Right cardiac atrium (tissue), 5 donors: ENCODE results near the gene USP17L27. TPM values are rescaled to one million over a fixed set of nuclear protein-coding genes. Genes with fewer than 3 reads are reported as not detected.
"Not testable (repeated sequence)": the region's sequence is repeated elsewhere in the genome, so short reads cannot be mapped to it uniquely, and the experiment has no call there.

Experiments used
- ATAC-seq, 2 donors: fragments of 200-7000 bp; cut with Tn5 transposase; one replicate each; pipeline versions ENCODE4 v1.8.0 to v1.9.1; 2020; ENCODE audit warnings: moderate library complexity in 2 of 2, mild to moderate bottlenecking in 1 of 2
- DNase-seq, 3 donors: peaks; one replicate each; pipeline ENCODE4 v3.0.0-alpha.2; 2020
- H3K27ac ChIP-seq: one replicate; pipeline ENCODE4 v1.5.1; 2013; ENCODE audit warnings: mild to moderate bottlenecking, low read length, control low read depth, moderate library complexity
- H3K27me3 ChIP-seq: one replicate; pipeline ENCODE4 v1.6.1; 2013; ENCODE audit not compliant: control insufficient read depth, insufficient read depth
- H3K4me1 ChIP-seq: one replicate; pipeline ENCODE4 v1.6.1; 2013; ENCODE audit warnings: low read length; ENCODE audit not compliant: control insufficient read depth, insufficient read depth
- H3K4me3 ChIP-seq: one replicate; pipeline ENCODE4 v1.5.1; 2013; ENCODE audit warnings: low read length, control low read depth
- H3K9me3 ChIP-seq: one replicate; pipeline ENCODE4 v1.6.1; 2013; ENCODE audit warnings: low read length; ENCODE audit not compliant: control insufficient read depth
- WGBS: extraction: QIAGEN DNeasy Blood & Tissue Kit; methylation state at CpG from one replicate; pipeline ENCODE4 v1.1.7; 2013; 5-methylcytosine and 5-hydroxymethylcytosine counted together
- intact Hi-C, 4 donors: fragments of 100-400 bp; cut with DNase I; formaldehyde crosslinking; loops; one replicate each; pipeline versions ENCODE4 v1.11.0 to v1.14.0; 2022 to 2023
- polyA plus RNA-seq: library from polyadenylated mRNA; stranded (reverse); fragments of 200-250 nt; gene quantifications from one replicate; pipeline ENCODE4 v1.2.3, GENCODE V29; 2013
- total RNA-seq, 4 donors: library from RNA; stranded (reverse); fragmentation: NEBNext Ultra II Directional; extraction: Animal tissue kit (Norgen Biotek cat#: 25700); gene quantifications; one replicate each; pipeline ENCODE4 v1.2.1, GENCODE V29; 2021
- donor health status: healthy with polysubstance abuse.
- donor health status: DM: no; HTN: yes; CAD: no.
- donor health status: DM: no; HTN: no; CAD: no.
- donor health status: DM: no; HTN: yes; CAD: no; lungs with severe emphysema.
- donor health status: DM: yes; HTN: yes; CAD: no.

USP17L27 gene
- total and polyA plus RNA-seq, 5 donors = not detected

GRCh38 chr4:9379881-9380280 is 35.9 kb downstream of the USP17L27 start:
- H3K27me3 ChIP-seq, intact Hi-C loops, DNase-seq, H3K4me1 ChIP-seq, H3K9me3 ChIP-seq, H3K27ac ChIP-seq, ATAC-seq, H3K4me3 ChIP-seq: not testable (repeated sequence)
- 51% methylated on average over 1 of the region's 1 CpG for WGBS

- H3K27ac ChIP-seq, H3K9me3 ChIP-seq, H3K27me3 ChIP-seq, H3K4me1 ChIP-seq, intact Hi-C loops: not testable (repeated sequence)
- DNase-seq (peak; percentile 25 to 85 (median 79)), ATAC-seq (peak in 1 of 2 donors; percentile 55)
- 27% methylated on average over 36 of the region's 36 CpGs for WGBS
- H3K4me3 ChIP-seq = peak overlapping the region; percentile 21
Measured at GRCh38 chr4:9381012-9381534, 37.1 kb downstream of the USP17L27 start.

GRCh38 chr4:9384126-9384525 is 40.2 kb downstream of the USP17L27 start:
- no peaks in the 10 kb centered on the region for H3K9me3 ChIP-seq
- H3K27me3 ChIP-seq = no peaks in the 10 kb centered on the region
- intact Hi-C loops = no loop called here
- H3K4me1 ChIP-seq = no peaks in the 10 kb centered on the region
- 71% methylated on average over 1 of the region's 1 CpG for WGBS
- DNase-seq = no peak
- no peak overlapping the region for H3K27ac ChIP-seq
- ATAC-seq = no peak
- H3K4me3 ChIP-seq = no peak overlapping the region

GRCh38 chr4:9389001-9389400 is 45.1 kb downstream of the USP17L27 start:
- ATAC-seq, H3K27me3 ChIP-seq, H3K27ac ChIP-seq, H3K9me3 ChIP-seq, intact Hi-C loops, DNase-seq, H3K4me1 ChIP-seq, H3K4me3 ChIP-seq: not testable (repeated sequence)
- WGBS = 45% methylated on average over 2 of the region's 2 CpGs

Other genes with a start within 250 kb of the USP17L27 start
- not detected for gene FAM90A26, start 173.7 kb upstream of the USP17L27 start, total RNA-seq
- not detected for gene FAM90A26, start 173.7 kb upstream of the USP17L27 start, polyA plus RNA-seq
- gene USP17L10, start 133.5 kb upstream of the USP17L27 start, total RNA-seq = not detected
- gene USP17L10, start 133.5 kb upstream of the USP17L27 start, polyA plus RNA-seq = not detected
- not detected for gene USP17L11, start 128.7 kb upstream of the USP17L27 start, total RNA-seq
- not detected for gene USP17L11, start 128.7 kb upstream of the USP17L27 start, polyA plus RNA-seq
- gene USP17L12, start 124.0 kb upstream of the USP17L27 start, total RNA-seq = not detected
- gene USP17L12, start 124.0 kb upstream of the USP17L27 start, polyA plus RNA-seq = not detected
- not detected for gene USP17L13, start 119.3 kb upstream of the USP17L27 start, total RNA-seq
- not detected for gene USP17L13, start 119.3 kb upstream of the USP17L27 start, polyA plus RNA-seq
- gene USP17L15, start 109.8 kb upstream of the USP17L27 start, total RNA-seq = not detected
- gene USP17L15, start 109.8 kb upstream of the USP17L27 start, polyA plus RNA-seq = not detected
- not detected for gene USP17L17, start 100.3 kb upstream of the USP17L27 start, total RNA-seq
- not detected for gene USP17L17, start 100.3 kb upstream of the USP17L27 start, polyA plus RNA-seq
- gene USP17L18, start 95.5 kb upstream of the USP17L27 start, total RNA-seq = not detected
- gene USP17L18, start 95.5 kb upstream of the USP17L27 start, polyA plus RNA-seq = not detected
- not detected for gene USP17L19, start 90.8 kb upstream of the USP17L27 start, total RNA-seq
- not detected for gene USP17L19, start 90.8 kb upstream of the USP17L27 start, polyA plus RNA-seq
- not detected for gene USP17L20, start 86.0 kb upstream of the USP17L27 start, total RNA-seq
- gene USP17L20, start 86.0 kb upstream of the USP17L27 start, polyA plus RNA-seq = not detected
- gene USP17L21, start 81.3 kb upstream of the USP17L27 start, total RNA-seq = not detected
- not detected for gene USP17L21, start 81.3 kb upstream of the USP17L27 start, polyA plus RNA-seq
- gene USP17L22, start 76.5 kb upstream of the USP17L27 start, total RNA-seq = not detected
- not detected for gene USP17L22, start 76.5 kb upstream of the USP17L27 start, polyA plus RNA-seq
- gene USP17L24, start 19.0 kb upstream of the USP17L27 start, total RNA-seq = not detected
- not detected for gene USP17L24, start 19.0 kb upstream of the USP17L27 start, polyA plus RNA-seq
- gene USP17L25, start 14.2 kb upstream of the USP17L27 start, total RNA-seq = not detected
- gene USP17L25, start 14.2 kb upstream of the USP17L27 start, polyA plus RNA-seq = not detected
- gene USP17L26, start 9.5 kb upstream of the USP17L27 start, total RNA-seq = not detected
- not detected for gene USP17L26, start 9.5 kb upstream of the USP17L27 start, polyA plus RNA-seq
- not detected for gene USP17L5, start 4.7 kb upstream of the USP17L27 start, total RNA-seq
- gene USP17L5, start 4.7 kb upstream of the USP17L27 start, polyA plus RNA-seq = not detected
- gene USP17L28, start 4.7 kb downstream of the USP17L27 start, total RNA-seq = not detected
- not detected for gene USP17L28, start 4.7 kb downstream of the USP17L27 start, polyA plus RNA-seq
- not detected for gene USP17L29, start 9.5 kb downstream of the USP17L27 start, total RNA-seq
- not detected for gene USP17L29, start 9.5 kb downstream of the USP17L27 start, polyA plus RNA-seq
- gene USP17L30, start 19.0 kb downstream of the USP17L27 start, total RNA-seq = not detected
- not detected for gene USP17L30, start 19.0 kb downstream of the USP17L27 start, polyA plus RNA-seq
- not detected for gene DEFB131A, start 100.3 kb downstream of the USP17L27 start, total RNA-seq
- gene DEFB131A, start 100.3 kb downstream of the USP17L27 start, polyA plus RNA-seq = not detected